ENCODE measurements around the gene PCED1A. TPM values are rescaled to one million over a fixed set of nuclear protein-coding genes. Genes with fewer than 3 reads are reported as not detected.

PCED1A gene
- total and polyA plus RNA-seq, 7 experiments from 2014 or later, result 23.6 to 105 (median 67.8) TPM

DNA sequence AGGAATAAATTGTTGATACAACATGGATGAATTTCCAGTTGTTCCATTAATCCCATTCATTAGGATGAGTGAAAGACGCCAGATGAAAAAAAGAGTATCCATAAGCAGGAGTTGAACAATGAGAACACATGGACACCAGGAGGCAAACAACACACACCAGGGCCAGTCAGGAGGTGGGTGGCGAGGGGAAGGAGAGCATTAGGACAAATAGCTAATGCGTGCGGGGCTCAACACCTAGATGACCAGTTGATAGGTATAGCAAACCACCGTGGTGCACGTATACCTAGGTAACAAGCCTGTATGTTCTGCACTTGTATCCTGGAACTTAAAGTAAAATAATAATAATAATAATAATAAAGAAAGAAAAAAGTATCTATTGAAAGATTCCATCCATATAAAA is 11.1 kb downstream of the PCED1A start:
- ATAC-seq, result no peak
- intact Hi-C loops (cut with micrococcal nuclease), result loop anchor here in 1 of 2 donors (10.0 kb wide), 1 partner anchor 45 kb away; the partner anchor contains the start of gene PTPRA
- ChIA-PET POLR2A (no interaction called here), CTCF (no interaction called here)
- no peak for DNase-seq
- H3K4me1 Mint-ChIP-seq, result peaks cover 7 to 19% (median 18%) of the 10 kb centered on the region in 7 donors
- H3K4me1 ChIP-seq (ENCODE audit: control insufficient read depth in 2 of 2, insufficient read depth in 2 of 2, low read length in 2 of 2), result peaks cover 9 to 14% of the 10 kb centered on the region in 2 donors
- H3K4me3 ChIP-seq (ENCODE audit: low read length), result no peak overlapping the region
- no peaks in the 10 kb centered on the region for H3K9me3 ChIP-seq (ENCODE audit: control insufficient read depth in 2 of 3, low read length in 3 of 3)
- peaks cover 0 to 3% (median 0%) of the 10 kb centered on the region in 11 donors for H3K9me3 Mint-ChIP-seq
- peaks cover 0 to 47% (median 17%) of the 10 kb centered on the region in 5 donors for H3K27me3 Mint-ChIP-seq
- H3K27ac Mint-ChIP-seq, result no peak overlapping the region
- no peaks in the 10 kb centered on the region for H3K36me3 ChIP-seq (ENCODE audit: control insufficient read depth in 2 of 3, insufficient read depth in 3 of 3, low read length in 3 of 3)
- no peaks in the 10 kb centered on the region for H3K27me3 ChIP-seq (ENCODE audit: control insufficient read depth in 2 of 2, insufficient read depth in 2 of 2, low read length in 2 of 2)
- no peak overlapping the region for H3K4me3 Mint-ChIP-seq
- H3K27ac ChIP-seq (ENCODE audit: low read depth, low read length), result no peak overlapping the region
- peaks cover 0 to 4% (median 0%) of the 10 kb centered on the region in 5 donors for H3K36me3 Mint-ChIP-seq

DNA sequence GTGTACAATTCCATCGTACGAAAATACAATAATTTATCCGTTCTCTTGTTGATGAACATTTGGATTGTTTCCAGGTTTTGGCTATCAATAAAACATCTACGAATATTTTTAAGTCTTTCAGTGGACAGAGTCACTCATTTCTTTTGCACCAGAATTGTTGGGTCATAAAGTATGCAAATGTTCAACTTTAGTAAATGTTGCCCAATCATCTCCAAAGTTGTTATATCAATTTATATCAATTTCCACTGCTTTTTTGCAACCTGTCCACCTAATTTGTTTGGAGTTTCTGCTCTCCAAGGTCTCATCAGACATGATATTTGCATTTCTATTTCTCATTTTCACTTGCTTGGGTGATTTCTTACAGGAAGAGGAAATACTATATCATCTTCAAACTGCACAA is 13.8 kb downstream of the PCED1A start:
- intact Hi-C loops (cut with micrococcal nuclease), result loop anchor here in 1 of 2 donors (10.0 kb wide), 1 partner anchor 48 kb away; the partner anchor contains the start of gene PTPRA
- Mint-ChIP-seq H3K9me3 (peaks cover 0 to 3% (median 0%) of the 10 kb centered on the region in 11 donors), H3K27me3 (peaks cover 0 to 51% (median 19%) of the 10 kb centered on the region in 5 donors), H3K27ac (no peak overlapping the region), H3K4me3 (peak overlapping the region in 6 of 10 donors; percentile 18 to 82 (median 52)), H3K4me1 (peaks cover 13 to 26% (median 22%) of the 10 kb centered on the region in 7 donors), H3K36me3 (peaks cover 0 to 4% (median 0%) of the 10 kb centered on the region in 5 donors)
- no peaks in the 10 kb centered on the region for H3K36me3 ChIP-seq (ENCODE audit: control insufficient read depth in 2 of 3, insufficient read depth in 3 of 3, low read length in 3 of 3)
- no peak overlapping the region for H3K27ac ChIP-seq (ENCODE audit: low read depth, low read length)
- CTCF ChIA-PET, result no interaction called here
- ATAC-seq, result no peak
- peaks cover 11 to 16% of the 10 kb centered on the region in 2 donors for H3K4me1 ChIP-seq (ENCODE audit: control insufficient read depth in 2 of 2, insufficient read depth in 2 of 2, low read length in 2 of 2)
- H3K4me3 ChIP-seq (ENCODE audit: low read length), result no peak overlapping the region
- no peaks in the 10 kb centered on the region for H3K9me3 ChIP-seq (ENCODE audit: control insufficient read depth in 2 of 3, low read length in 3 of 3)
- POLR2A ChIA-PET, result interaction anchor here (0.7 to 2.8 kb wide), 2 partner anchors 13 to 47 kb away, joined by 3 to 15 read pairs; partner anchors contain the start of genes PCED1A, PTPRA and VPS16
- no peak for DNase-seq
- no peaks in the 10 kb centered on the region for H3K27me3 ChIP-seq (ENCODE audit: control insufficient read depth in 2 of 2, insufficient read depth in 2 of 2, low read length in 2 of 2)

DNA sequence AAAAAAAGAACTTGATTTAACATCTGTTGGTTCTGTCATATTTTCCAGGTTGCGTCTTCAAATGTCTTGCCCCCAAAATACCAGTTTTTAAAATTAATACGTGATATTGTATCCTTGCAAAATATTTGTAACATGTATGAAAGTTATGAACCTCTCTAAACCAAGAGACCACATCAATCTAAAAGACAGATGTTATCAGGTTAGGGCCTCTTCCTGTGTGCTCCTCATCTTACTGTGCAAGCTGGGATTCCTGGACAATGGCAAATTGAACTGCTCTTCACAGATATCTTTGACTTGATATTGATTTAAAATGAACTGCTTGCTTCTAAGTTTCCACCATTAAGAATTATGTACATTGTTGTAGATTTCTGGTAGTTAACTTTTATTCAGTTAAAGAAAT is 14.7 kb downstream of the PCED1A start:
- H3K36me3 Mint-ChIP-seq, result peaks cover 0 to 4% (median 0%) of the 10 kb centered on the region in 5 donors
- Histone ChIP-seq H3K27me3 (ENCODE audit: control insufficient read depth in 2 of 2, insufficient read depth in 2 of 2, low read length in 2 of 2) (no peaks in the 10 kb centered on the region), H3K4me1 (ENCODE audit: control insufficient read depth in 2 of 2, insufficient read depth in 2 of 2, low read length in 2 of 2) (peaks cover 14 to 18% of the 10 kb centered on the region in 2 donors), H3K36me3 (ENCODE audit: control insufficient read depth in 2 of 3, insufficient read depth in 3 of 3, low read length in 3 of 3) (no peaks in the 10 kb centered on the region), H3K9me3 (ENCODE audit: control insufficient read depth in 2 of 3, low read length in 3 of 3) (no peaks in the 10 kb centered on the region), H3K4me3 (ENCODE audit: low read length) (no peak overlapping the region), H3K27ac (ENCODE audit: low read depth, low read length) (no peak overlapping the region)
- intact Hi-C loops (cut with micrococcal nuclease), result loop anchor here in 1 of 2 donors (10.0 kb wide), 1 partner anchor 49 kb away; the partner anchor contains the start of gene PTPRA
- peaks cover 0 to 3% (median 0%) of the 10 kb centered on the region in 11 donors for H3K9me3 Mint-ChIP-seq
- peak overlapping the region in 3 of 9 donors; percentile 27 to 62 (median 49) for H3K27ac Mint-ChIP-seq
- ChIA-PET POLR2A (interaction anchor here (0.7 to 2.8 kb wide), 2 partner anchors 14 to 505 kb away, joined by 3 to 15 read pairs; partner anchors contain the start of genes PCED1A and VPS16), CTCF (no interaction called here)
- H3K27me3 Mint-ChIP-seq, result peaks cover 0 to 55% (median 24%) of the 10 kb centered on the region in 5 donors
- ATAC-seq (no peak), DNase-seq (peak in 5 of 9 donors; percentile 11 to 28 (median 22))
- peaks cover 17 to 30% (median 25%) of the 10 kb centered on the region in 7 donors for H3K4me1 Mint-ChIP-seq
- peak overlapping the region in 9 of 10 donors; percentile 35 to 82 (median 71) for H3K4me3 Mint-ChIP-seq

DNA sequence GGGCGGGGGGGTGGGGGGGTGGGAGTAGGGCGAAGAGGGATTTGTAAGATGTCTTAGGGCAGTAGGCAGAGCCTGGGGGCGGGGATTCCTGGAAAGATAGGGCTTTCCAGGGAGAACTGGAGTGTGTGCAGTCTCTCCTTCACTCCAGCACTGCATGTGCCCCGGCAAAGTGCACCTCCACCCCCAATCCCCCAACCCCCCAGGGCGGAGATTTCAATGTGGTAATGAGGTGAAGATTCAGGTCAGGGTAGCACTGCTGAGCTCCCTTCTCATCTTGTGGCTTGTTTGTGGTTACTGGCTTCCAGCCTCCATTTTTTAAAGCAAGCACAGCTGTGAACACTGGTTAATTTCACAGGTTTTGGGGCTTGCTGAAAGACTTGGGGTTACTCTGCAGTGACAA is 18.4 kb downstream of the PCED1A start:
- Histone ChIP-seq H3K9me3 (ENCODE audit: control insufficient read depth in 2 of 3, low read length in 3 of 3) (no peaks in the 10 kb centered on the region), H3K4me3 (ENCODE audit: low read length) (no peak overlapping the region), H3K27ac (ENCODE audit: low read depth, low read length) (no peak overlapping the region), H3K27me3 (ENCODE audit: control insufficient read depth in 2 of 2, insufficient read depth in 2 of 2, low read length in 2 of 2) (no peaks in the 10 kb centered on the region), H3K36me3 (ENCODE audit: control insufficient read depth in 2 of 3, insufficient read depth in 3 of 3, low read length in 3 of 3) (no peaks in the 10 kb centered on the region), H3K4me1 (ENCODE audit: control insufficient read depth in 2 of 2, insufficient read depth in 2 of 2, low read length in 2 of 2) (peaks cover 14 to 18% of the 10 kb centered on the region in 2 donors)
- ATAC-seq (peak; percentile 90), DNase-seq (peak in 7 of 9 donors; percentile 53 to 67 (median 62))
- peaks cover 0 to 4% (median 0%) of the 10 kb centered on the region in 5 donors for H3K36me3 Mint-ChIP-seq
- CTCF ChIA-PET, result no interaction called here
- intact Hi-C loops (cut with micrococcal nuclease), result loop anchor here in 1 of 2 donors (10.0 kb wide), 1 partner anchor 53 kb away; the partner anchor contains the start of gene PTPRA
- peaks cover 25 to 35% (median 34%) of the 10 kb centered on the region in 7 donors for H3K4me1 Mint-ChIP-seq
- H3K9me3 Mint-ChIP-seq, result peaks cover 0 to 3% (median 0%) of the 10 kb centered on the region in 11 donors
- POLR2A ChIA-PET, result interaction anchor here (1.2 kb wide), 1 partner anchor 18 kb away, joined by 6 read pairs; the partner anchor contains the start of genes PCED1A and VPS16
- H3K27me3 Mint-ChIP-seq, result peaks cover 8 to 57% (median 23%) of the 10 kb centered on the region in 5 donors
- peak overlapping the region in 9 of 10 donors; percentile 60 to 86 (median 73) for H3K4me3 Mint-ChIP-seq
- H3K27ac Mint-ChIP-seq, result peak overlapping the region in 2 of 9 donors; percentile 56

DNA sequence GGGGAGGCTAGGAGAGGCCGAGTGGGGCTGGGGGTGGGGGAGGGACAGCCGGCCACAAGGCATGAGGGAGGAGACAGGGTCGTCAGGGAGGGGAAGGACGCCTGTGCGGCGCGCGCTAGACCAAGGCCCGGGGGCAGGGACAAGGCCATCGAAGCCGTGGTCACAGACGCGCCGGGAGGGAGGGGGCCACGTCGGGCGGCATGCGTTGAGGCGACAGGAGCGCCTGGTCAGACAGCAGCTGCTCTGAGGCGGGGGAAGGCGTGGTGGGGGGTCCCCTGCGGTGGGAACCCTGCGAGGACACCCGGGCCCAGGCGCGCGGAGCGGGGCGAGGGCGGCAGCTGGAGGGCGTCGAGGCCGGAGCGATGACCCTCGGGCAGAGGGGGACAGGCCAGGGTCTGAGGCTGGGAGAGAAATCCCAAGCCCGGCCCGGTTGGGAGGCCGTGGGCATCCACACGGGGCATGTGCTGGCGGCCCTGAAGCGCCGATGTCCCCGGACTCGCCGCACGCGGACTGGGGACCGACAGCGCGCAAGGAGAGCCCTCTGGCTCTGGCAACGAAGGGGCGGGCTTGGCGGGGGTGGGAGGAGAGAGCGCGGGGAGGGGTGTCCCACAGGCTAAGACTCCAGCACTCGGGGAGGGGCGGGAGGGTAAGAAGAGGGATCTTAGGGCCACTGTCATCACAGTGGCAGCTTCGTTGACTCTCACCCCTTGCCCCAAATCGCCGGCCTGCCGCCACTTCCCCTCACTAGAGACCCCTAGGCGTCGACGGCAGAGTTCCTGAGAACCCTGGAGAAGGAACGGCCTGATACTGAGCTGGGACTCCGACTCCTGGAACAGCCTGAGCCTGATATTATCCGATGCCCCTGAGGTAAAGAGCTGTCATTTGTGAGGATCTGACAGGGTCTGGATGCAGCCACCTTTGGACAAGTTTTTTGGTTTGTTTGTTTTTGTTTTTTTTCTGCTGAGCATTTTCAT is 19.3 kb downstream of the PCED1A start:
- ATAC-seq, result no peak

More for the DNA sequence above, 19.3 kb downstream of the PCED1A start:
- peak overlapping the region in 2 of 9 donors; percentile 36 to 78 for H3K27ac Mint-ChIP-seq
- no peak overlapping the region for H3K27ac ChIP-seq (ENCODE audit: low read depth, low read length)
- H3K4me1 ChIP-seq (ENCODE audit: control insufficient read depth in 2 of 2, insufficient read depth in 2 of 2, low read length in 2 of 2), result peaks cover 10 to 11% of the 10 kb centered on the region in 2 donors
- peaks cover 21 to 28% (median 25%) of the 10 kb centered on the region in 7 donors for H3K4me1 Mint-ChIP-seq
- peaks cover 0 to 3% (median 0%) of the 10 kb centered on the region in 11 donors for H3K9me3 Mint-ChIP-seq
- no peaks in the 10 kb centered on the region for H3K9me3 ChIP-seq (ENCODE audit: control insufficient read depth in 2 of 3, low read length in 3 of 3)
- ChIA-PET POLR2A (interaction anchor here (1.2 kb wide), 1 partner anchor 19 kb away, joined by 6 read pairs; the partner anchor contains the start of genes PCED1A and VPS16), CTCF (no interaction called here)
- intact Hi-C loops (cut with micrococcal nuclease), result loop anchor here in 1 of 2 donors (10.0 kb wide), 1 partner anchor 54 kb away; the partner anchor contains the start of gene PTPRA
- H3K4me3 ChIP-seq (ENCODE audit: low read length), result peak overlapping the region; percentile 25
- peak overlapping the region; percentile 23 to 86 (median 70) for H3K4me3 Mint-ChIP-seq
- H3K27me3 ChIP-seq (ENCODE audit: control insufficient read depth in 2 of 2, insufficient read depth in 2 of 2, low read length in 2 of 2), result no peaks in the 10 kb centered on the region
- no peaks in the 10 kb centered on the region for H3K36me3 ChIP-seq (ENCODE audit: control insufficient read depth in 2 of 3, insufficient read depth in 3 of 3, low read length in 3 of 3)
- DNase-seq, result no peak
- H3K36me3 Mint-ChIP-seq, result peaks cover 0 to 4% (median 0%) of the 10 kb centered on the region in 5 donors
- H3K27me3 Mint-ChIP-seq, result peaks cover 8 to 50% (median 22%) of the 10 kb centered on the region in 5 donors

Measured in naive thymus-derived CD4-positive, alpha-beta T cell (primary cell).